ENCODE measurements around the gene ARHGAP44.
"Not testable (repeated sequence)": the region's sequence is repeated elsewhere in the genome, so short reads cannot be mapped to it uniquely, and the experiment has no call there.

ARHGAP44 gene

DNA sequence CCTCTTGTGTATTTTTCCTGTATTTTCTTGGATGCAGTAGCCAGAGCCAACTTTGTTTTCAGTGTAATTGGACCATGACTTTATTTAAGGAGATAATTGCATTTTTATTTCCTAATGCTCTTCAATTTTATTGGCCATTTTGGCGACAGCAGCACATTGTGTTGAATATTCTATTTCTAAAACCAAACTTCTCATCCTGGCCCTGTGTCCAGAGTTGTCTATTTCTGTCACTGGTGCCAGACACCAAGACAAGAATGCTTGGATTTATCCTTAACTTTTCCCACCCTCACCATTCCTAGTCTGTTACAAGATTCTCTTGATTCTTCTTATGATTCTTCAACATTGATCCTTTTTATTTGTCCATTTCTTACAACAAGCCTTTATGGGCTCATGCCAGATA lies 37.1 kb downstream of the ARHGAP44 start:
- DNase-seq, result no peak

DNA sequence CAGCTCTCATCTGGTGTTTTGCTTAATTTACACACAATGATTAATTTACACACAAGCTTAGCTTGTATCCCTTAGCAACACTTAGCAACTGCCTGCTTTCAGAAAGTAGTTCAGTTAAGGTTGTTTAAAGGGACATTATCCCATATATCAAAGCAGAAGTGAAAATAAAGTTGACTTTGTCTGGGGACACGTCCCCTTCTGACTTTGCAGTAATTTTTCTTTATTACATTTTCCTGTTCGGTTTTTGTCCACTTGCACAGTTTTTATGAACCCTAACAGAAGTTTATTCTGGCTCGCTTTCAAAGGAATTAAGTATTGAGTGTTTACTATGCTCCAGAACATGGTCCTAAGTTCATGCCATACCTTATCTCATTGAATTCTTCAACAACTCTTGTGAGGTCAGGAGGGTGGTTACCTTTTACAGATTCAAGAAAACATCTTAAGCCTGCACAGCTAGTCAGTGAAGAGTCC lies 41.5 kb downstream of the ARHGAP44 start:
- no peak for DNase-seq

DNA sequence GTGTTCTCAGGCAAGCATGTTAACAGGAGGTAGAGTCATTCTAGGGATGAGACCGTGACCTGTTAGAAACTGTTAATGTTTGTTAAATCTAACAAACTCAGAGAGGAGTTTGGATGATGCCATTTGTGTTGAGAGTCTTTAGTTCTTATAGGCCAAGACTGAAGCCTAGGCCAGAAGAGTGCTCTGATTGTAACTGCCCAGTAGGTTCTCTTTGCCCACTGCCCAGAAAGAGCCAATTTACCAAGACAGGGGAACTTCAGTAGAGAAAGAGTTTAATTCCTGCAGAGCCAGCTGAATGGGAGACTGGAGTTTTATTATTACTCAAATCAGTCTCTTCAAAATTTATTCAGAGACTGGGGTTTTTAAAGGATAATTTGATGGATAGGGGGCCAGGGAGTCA lies 42.5 kb downstream of the ARHGAP44 start:
- DNase-seq, result no peak

- no peak for DNase-seq
Measured at GRCh38 chr17:12839042-12839441, 49.7 kb downstream of the ARHGAP44 start.

- no peak for DNase-seq
Measured at GRCh38 chr17:12842936-12843335, 53.6 kb downstream of the ARHGAP44 start.

DNA sequence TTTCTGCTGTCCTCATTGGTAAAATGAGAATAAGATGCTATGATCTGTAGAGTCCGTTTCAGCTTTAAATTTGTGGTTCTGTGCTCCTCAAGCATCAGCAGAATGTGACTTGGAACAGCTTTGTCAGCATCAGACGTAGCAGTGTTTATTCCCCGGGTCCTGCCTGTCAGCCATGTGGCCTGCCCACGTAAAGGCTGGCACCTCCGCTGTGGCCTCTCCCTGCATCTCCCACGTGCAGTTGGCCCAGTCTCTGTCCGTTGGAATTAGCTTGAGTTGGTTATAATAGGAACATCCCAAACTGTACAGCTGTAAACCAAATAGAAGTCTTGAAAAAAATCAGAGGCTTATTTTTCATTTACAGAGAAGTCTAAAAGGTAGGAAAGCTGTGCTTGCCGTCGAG lies 61.7 kb downstream of the ARHGAP44 start:
- no peak for DNase-seq

DNA sequence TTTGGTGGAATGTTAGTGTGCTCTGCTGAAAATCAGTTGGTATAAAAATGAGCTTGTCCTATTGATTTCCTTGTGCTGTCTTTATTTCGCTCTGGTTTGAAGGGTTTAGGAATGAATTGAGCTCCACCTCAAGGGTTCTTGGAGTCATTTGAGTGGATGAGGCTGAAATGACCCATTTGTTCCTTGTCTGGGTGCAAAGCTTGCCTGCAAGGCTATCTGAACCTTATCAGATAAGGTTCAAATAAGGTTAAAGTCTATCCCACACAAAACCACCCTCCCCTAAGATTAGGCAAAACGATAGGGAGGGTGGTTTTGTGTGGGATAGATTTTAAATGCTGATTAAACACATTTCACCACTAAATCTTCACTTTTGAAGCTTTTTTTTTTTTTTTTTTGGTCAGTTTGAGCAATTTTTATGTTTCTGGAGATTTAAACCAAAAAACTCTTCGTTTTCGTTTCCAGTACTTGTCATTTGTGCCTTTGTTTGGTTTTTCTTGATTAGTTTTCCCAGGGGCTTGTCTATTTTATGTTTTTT lies 62.7 kb downstream of the ARHGAP44 start:
- DNase-seq, result no peak

GRCh38 chr17:12853921-12854320 lies 64.6 kb downstream of the ARHGAP44 start:
- no peak for DNase-seq

GRCh38 chr17:12856416-12856815 lies 67.1 kb downstream of the ARHGAP44 start:
- no peak for DNase-seq

DNA sequence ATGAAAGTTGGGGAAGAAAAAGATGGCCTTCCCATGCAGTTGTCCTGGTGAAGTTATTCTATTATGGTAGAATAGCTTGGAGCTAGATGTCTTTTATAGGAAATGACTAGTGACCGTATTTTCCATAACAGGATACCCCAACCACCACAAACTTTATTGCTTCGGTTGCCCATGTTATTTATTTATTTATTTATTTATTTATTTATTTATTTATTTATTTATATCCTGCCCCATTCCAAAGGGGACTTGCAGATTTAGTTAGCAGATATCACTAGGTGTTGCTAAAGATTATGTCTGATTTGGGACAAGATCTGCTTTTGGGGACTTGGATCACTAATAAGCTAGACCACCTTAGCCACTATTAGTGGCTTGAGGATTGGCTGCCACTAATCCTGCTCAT lies 68.3 kb downstream of the ARHGAP44 start:
- no peak for DNase-seq

- no peak for DNase-seq
Measured at GRCh38 chr17:12859520-12859919, 70.2 kb downstream of the ARHGAP44 start.

- no peak for DNase-seq
Measured at GRCh38 chr17:12865769-12866168, 76.5 kb downstream of the ARHGAP44 start.

DNA sequence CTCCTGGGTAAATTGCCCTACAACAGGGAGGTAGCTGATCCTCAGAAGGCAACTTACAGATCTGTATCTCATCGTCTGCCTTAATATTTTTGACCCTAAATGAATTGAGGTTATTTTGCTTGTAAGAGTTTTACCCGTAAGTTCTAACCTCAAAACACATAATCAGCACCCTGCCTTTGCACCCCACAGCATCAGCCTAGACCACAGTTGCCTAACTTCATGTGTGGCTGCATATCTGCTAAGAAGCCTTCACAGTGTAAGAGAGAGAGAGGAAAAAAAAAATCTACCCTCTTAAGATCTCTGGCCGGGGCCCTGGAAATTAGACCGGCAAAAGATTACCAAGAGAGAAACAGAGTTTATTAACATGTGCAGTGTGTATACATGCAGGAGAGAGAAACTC lies 76.9 kb downstream of the ARHGAP44 start:
- DNase-seq, result no peak

DNA sequence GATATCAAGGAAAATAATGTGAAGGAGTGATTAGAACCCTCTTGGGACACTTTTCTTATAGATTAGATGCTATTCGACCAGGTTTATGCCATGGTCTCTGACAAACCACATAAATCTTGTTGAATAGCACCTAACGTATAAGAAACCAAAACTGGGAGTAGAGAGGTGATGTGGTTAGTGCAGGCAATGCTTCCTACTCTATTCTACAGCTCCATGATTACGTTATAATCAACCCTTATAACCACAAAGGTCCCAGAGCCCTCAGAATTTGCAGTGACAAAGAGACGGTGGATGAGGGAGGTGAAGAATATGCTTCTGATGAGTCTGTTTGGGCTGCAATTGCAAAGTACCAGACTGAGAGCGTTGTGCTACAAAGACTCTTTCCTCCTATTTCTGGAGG lies 78.4 kb downstream of the ARHGAP44 start:
- no peak for DNase-seq

GRCh38 chr17:12873415-12874125 lies 84.3 kb downstream of the ARHGAP44 start:
- DNase-seq, result not testable (repeated sequence)

DNA sequence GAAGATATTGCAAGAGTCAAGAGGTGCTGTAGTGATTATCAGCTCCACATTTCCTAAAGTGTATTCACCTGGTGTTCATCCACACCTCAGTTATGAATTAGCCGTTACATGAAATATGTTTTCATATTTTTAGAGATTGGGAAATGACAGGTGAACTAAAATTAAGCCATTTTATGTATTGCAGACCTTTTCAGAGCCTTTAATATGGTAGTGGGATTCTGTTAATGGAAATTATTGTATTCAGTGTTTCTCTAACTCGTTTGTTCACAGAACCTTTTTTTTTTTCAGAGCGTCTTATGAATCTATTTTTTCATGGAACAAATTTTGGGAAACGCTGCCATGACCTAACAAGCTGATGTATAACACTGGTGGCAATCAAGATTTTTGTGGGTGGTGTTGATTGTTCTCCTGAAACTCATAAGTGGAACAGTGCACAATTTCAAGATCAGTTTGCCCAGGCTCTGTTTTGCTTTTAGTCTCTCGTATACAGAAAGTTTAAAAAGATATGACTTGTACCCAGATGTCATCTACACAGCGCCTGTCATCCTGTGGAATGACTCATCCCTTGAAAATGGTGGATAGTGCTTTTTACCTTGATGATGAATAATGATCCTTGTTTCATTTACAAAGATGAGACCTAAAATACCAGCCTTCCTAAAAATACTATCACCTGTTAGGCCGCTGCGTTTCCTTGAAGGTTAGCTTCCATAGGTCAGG lies 88.8 kb downstream of the ARHGAP44 start:
- no peak for DNase-seq

- not testable (repeated sequence) for DNase-seq
Measured at GRCh38 chr17:12879096-12879495, 89.8 kb downstream of the ARHGAP44 start.

GRCh38 chr17:12883472-12883871 lies 94.2 kb downstream of the ARHGAP44 start:
- DNase-seq, result no peak

DNA sequence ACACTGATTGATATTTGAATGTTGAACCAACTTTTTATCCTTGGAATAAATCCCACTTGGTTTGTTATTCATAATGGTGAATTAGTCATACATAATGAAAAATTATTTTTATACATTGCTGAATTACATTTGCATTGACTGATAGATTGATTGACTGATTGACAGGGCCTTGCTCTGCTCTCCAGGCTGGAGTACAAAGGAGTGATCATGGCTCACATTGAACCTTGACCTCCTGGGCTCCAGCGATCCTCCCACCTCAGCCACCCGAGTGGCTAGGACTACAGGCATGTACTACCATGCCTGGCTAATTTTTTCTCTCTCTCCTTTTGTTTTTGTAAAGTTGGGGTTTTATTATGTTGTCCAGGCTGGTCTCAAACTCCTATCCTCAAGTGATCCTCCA lies 97.8 kb downstream of the ARHGAP44 start:
- DNase-seq, result no peak

DNA sequence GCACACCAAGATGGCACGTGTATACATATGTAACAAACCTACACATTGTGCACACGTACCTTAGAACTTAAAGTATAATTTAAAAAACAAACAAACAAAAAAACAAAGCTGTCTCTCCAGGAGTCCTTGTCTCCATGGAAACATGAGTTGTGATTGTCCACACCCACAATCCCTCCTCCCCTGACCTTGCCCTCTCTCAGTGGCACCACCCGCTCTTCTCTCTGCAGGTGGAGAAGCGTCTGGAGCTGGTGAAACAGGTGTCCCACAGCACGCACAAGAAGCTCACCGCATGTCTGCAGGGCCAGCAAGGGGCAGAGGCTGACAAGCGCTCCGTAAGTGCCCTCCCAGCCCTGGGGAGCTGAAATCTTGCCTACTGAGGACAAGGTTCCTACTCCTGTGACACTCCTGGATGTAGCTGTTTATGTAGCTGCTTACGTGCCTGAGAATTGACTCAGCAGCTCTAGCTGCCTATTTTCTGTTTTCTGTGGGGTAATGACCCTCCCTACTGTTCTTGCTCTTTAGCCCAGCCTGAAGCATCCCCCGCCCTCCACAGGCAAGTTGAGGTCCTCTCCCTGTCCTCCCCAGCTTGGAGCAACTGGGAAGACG lies 107.0 kb downstream of the ARHGAP44 start:
- DNase-seq, result no peak

DNA sequence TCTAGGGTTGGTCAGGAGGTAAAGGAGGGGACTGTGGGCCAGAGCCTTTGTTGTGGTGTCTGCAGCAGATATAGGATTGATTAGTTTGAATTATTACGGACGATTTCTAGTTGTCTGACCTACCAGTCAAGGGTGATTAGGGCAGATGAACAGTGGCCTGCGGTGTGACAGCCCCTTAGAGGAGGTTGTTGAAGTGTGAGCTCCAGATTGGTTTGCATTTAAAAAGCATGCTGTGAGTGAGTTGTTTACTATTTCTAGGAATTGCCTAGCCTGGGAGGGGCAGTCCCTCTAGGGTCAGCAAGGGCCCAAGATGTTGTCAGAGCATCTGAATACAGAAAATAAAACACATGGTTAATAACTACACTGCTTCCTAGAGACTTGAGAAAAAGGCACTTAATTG lies 108.8 kb downstream of the ARHGAP44 start:
- no peak for DNase-seq

GRCh38 chr17:12899604-12900003 lies 110.3 kb downstream of the ARHGAP44 start:
- DNase-seq, result no peak

- no peak for DNase-seq
Measured at GRCh38 chr17:12900474-12900873, 111.2 kb downstream of the ARHGAP44 start.

DNA sequence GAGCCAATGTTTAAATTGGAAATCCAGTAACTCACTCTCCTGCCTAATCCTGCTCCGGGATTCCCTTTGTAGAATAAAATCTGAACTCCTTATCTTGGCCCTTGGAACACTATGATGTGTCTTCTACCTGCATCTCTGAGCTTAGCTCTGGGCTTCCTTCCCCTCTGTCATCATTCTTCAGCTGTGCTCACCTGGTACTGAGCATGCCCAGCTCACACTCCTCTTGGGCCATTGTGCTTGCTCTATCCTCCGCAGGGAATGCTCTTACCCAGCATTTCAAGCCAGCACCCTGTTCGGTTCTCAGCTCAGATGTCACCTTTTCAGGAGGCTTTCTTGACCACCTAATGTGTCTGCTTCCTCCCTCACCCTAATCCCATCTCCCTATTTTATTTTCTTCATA lies 112.7 kb downstream of the ARHGAP44 start:
- no peak for DNase-seq
